Measurements from ENCODE around the gene URI1. TPM values are rescaled to one million over a fixed set of nuclear protein-coding genes. Genes with fewer than 3 reads are reported as not detected.
"Not testable (repeated sequence)": the region's sequence is repeated elsewhere in the genome, so short reads cannot be mapped to it uniquely, and the experiment has no call there.

Gene URI1
- total and polyA plus RNA-seq, 7 experiments from 2014 or later: 17.5 to 106 (median 56.5) TPM

- Mint-ChIP-seq H3K36me3 (no peaks in the 10 kb centered on the region), H3K27ac (peak overlapping the region in 1 of 9 donors; percentile 7), H3K4me3 (no peak overlapping the region), H3K4me1 (peaks cover 0 to 2% (median 0%) of the 10 kb centered on the region in 7 donors), H3K27me3 (peaks cover 0 to 8% (median 4%) of the 10 kb centered on the region in 5 donors), H3K9me3 (peaks cover 0 to 4% (median 0%) of the 10 kb centered on the region in 11 donors)
- ChIA-PET POLR2A (no interaction called here), CTCF (no interaction called here)
- Histone ChIP-seq H3K4me1 (ENCODE audit: control insufficient read depth in 2 of 2, insufficient read depth in 2 of 2, low read length in 2 of 2) (no peaks in the 10 kb centered on the region), H3K9me3 (ENCODE audit: control insufficient read depth in 2 of 3, low read length in 3 of 3) (no peaks in the 10 kb centered on the region), H3K36me3 (ENCODE audit: control insufficient read depth in 2 of 3, insufficient read depth in 3 of 3, low read length in 3 of 3) (no peaks in the 10 kb centered on the region), H3K27ac (ENCODE audit: low read depth, low read length) (no peak overlapping the region), H3K27me3 (ENCODE audit: control insufficient read depth in 2 of 2, insufficient read depth in 2 of 2, low read length in 2 of 2) (peaks cover 0 to 3% of the 10 kb centered on the region in 2 donors), H3K4me3 (ENCODE audit: low read length) (no peak overlapping the region)
- DNase-seq (no peak), ATAC-seq (no peak)
- intact Hi-C loops (cut with micrococcal nuclease): no loop called here
These were observed 32.8 kb upstream of the URI1 start for GRCh38 chr19:29908963-29909944.

- Histone ChIP-seq H3K9me3 (ENCODE audit: control insufficient read depth in 2 of 3, low read length in 3 of 3) (no peaks in the 10 kb centered on the region), H3K4me3 (ENCODE audit: low read length) (no peak overlapping the region), H3K36me3 (ENCODE audit: control insufficient read depth in 2 of 3, insufficient read depth in 3 of 3, low read length in 3 of 3) (no peaks in the 10 kb centered on the region), H3K27me3 (ENCODE audit: control insufficient read depth in 2 of 2, insufficient read depth in 2 of 2, low read length in 2 of 2) (no peaks in the 10 kb centered on the region), H3K27ac (ENCODE audit: low read depth, low read length) (no peak overlapping the region), H3K4me1 (ENCODE audit: control insufficient read depth in 2 of 2, insufficient read depth in 2 of 2, low read length in 2 of 2) (no peaks in the 10 kb centered on the region)
- DNase-seq: no peak
- peaks cover 0 to 3% (median 0%) of the 10 kb centered on the region in 11 donors for H3K9me3 Mint-ChIP-seq
- intact Hi-C loops (cut with micrococcal nuclease): no loop called here
- peaks cover 0 to 4% (median 0%) of the 10 kb centered on the region in 7 donors for H3K4me1 Mint-ChIP-seq
- H3K36me3 Mint-ChIP-seq: no peaks in the 10 kb centered on the region
- no peak overlapping the region for H3K27ac Mint-ChIP-seq
- H3K27me3 Mint-ChIP-seq: peaks cover 6 to 31% (median 10%) of the 10 kb centered on the region in 5 donors
- CTCF ChIA-PET: no interaction called here
- ATAC-seq: no peak
- POLR2A ChIA-PET: no interaction called here
- no peak overlapping the region for H3K4me3 Mint-ChIP-seq
These were observed 27.1 kb upstream of the URI1 start for GRCh38 chr19:29914933-29915332.

GRCh38 chr19:29915832-29916231, 26.2 kb upstream of the URI1 start:
- peaks cover 6 to 31% (median 10%) of the 10 kb centered on the region in 5 donors for H3K27me3 Mint-ChIP-seq

GRCh38 chr19:29917911-29918310, 24.1 kb upstream of the URI1 start:
- Histone ChIP-seq H3K4me1 (ENCODE audit: control insufficient read depth in 2 of 2, insufficient read depth in 2 of 2, low read length in 2 of 2) (no peaks in the 10 kb centered on the region), H3K9me3 (ENCODE audit: control insufficient read depth in 2 of 3, low read length in 3 of 3) (no peaks in the 10 kb centered on the region), H3K27me3 (ENCODE audit: control insufficient read depth in 2 of 2, insufficient read depth in 2 of 2, low read length in 2 of 2) (no peaks in the 10 kb centered on the region), H3K27ac (ENCODE audit: low read depth, low read length) (no peak overlapping the region), H3K36me3 (ENCODE audit: control insufficient read depth in 2 of 3, insufficient read depth in 3 of 3, low read length in 3 of 3) (no peaks in the 10 kb centered on the region), H3K4me3 (ENCODE audit: low read length) (no peak overlapping the region)
- H3K27ac Mint-ChIP-seq: no peak overlapping the region
- H3K9me3 Mint-ChIP-seq: peaks cover 0 to 3% (median 0%) of the 10 kb centered on the region in 11 donors
- CTCF ChIA-PET: no interaction called here
- ATAC-seq (no peak), DNase-seq (no peak)
- no peak overlapping the region for H3K4me3 Mint-ChIP-seq
- peaks cover 7 to 34% (median 14%) of the 10 kb centered on the region in 5 donors for H3K27me3 Mint-ChIP-seq
- POLR2A ChIA-PET: no interaction called here
- no peaks in the 10 kb centered on the region for H3K36me3 Mint-ChIP-seq
- intact Hi-C loops (cut with micrococcal nuclease): no loop called here
- peaks cover 0 to 2% (median 0%) of the 10 kb centered on the region in 7 donors for H3K4me1 Mint-ChIP-seq

More at GRCh38 chr19:29915832-29916231, 26.2 kb upstream of the URI1 start:
- H3K4me1 Mint-ChIP-seq; H3K36me3 ChIP-seq (ENCODE audit: control insufficient read depth in 2 of 3, insufficient read depth in 3 of 3, low read length in 3 of 3); H3K4me1 ChIP-seq (ENCODE audit: control insufficient read depth in 2 of 2, insufficient read depth in 2 of 2, low read length in 2 of 2); H3K4me3 Mint-ChIP-seq; ATAC-seq; intact Hi-C loops (cut with micrococcal nuclease); H3K36me3 Mint-ChIP-seq; H3K27me3 ChIP-seq (ENCODE audit: control insufficient read depth in 2 of 2, insufficient read depth in 2 of 2, low read length in 2 of 2); DNase-seq; POLR2A ChIA-PET; H3K27ac ChIP-seq (ENCODE audit: low read depth, low read length); H3K9me3 ChIP-seq (ENCODE audit: control insufficient read depth in 2 of 3, low read length in 3 of 3); CTCF ChIA-PET; H3K27ac Mint-ChIP-seq; H3K4me3 ChIP-seq (ENCODE audit: low read length); H3K9me3 Mint-ChIP-seq: not testable (repeated sequence)

GRCh38 chr19:29918891-29919290, 23.1 kb upstream of the URI1 start:
- intact Hi-C loops (cut with micrococcal nuclease): no loop called here
- CTCF ChIA-PET: no interaction called here
- Mint-ChIP-seq H3K9me3 (peaks cover 0 to 3% (median 0%) of the 10 kb centered on the region in 11 donors), H3K4me3 (no peak overlapping the region), H3K4me1 (peaks cover 0 to 2% (median 0%) of the 10 kb centered on the region in 7 donors), H3K27ac (no peak overlapping the region), H3K27me3 (peaks cover 7 to 33% (median 14%) of the 10 kb centered on the region in 5 donors), H3K36me3 (no peaks in the 10 kb centered on the region)
- POLR2A ChIA-PET: interaction anchor here (0.6 kb wide), 1 partner anchor 189 kb away, joined by 4 read pairs; no protein-coding TSS in a partner anchor
- Histone ChIP-seq H3K4me1 (ENCODE audit: control insufficient read depth in 2 of 2, insufficient read depth in 2 of 2, low read length in 2 of 2) (no peaks in the 10 kb centered on the region), H3K27ac (ENCODE audit: low read depth, low read length) (no peak overlapping the region), H3K4me3 (ENCODE audit: low read length) (no peak overlapping the region), H3K9me3 (ENCODE audit: control insufficient read depth in 2 of 3, low read length in 3 of 3) (no peaks in the 10 kb centered on the region), H3K27me3 (ENCODE audit: control insufficient read depth in 2 of 2, insufficient read depth in 2 of 2, low read length in 2 of 2) (no peaks in the 10 kb centered on the region), H3K36me3 (ENCODE audit: control insufficient read depth in 2 of 3, insufficient read depth in 3 of 3, low read length in 3 of 3) (no peaks in the 10 kb centered on the region)
- DNase-seq: no peak
- ATAC-seq: no peak

- Histone ChIP-seq H3K36me3 (ENCODE audit: control insufficient read depth in 2 of 3, insufficient read depth in 3 of 3, low read length in 3 of 3) (no peaks in the 10 kb centered on the region), H3K27ac (ENCODE audit: low read depth, low read length) (no peak overlapping the region), H3K4me3 (ENCODE audit: low read length) (no peak overlapping the region), H3K9me3 (ENCODE audit: control insufficient read depth in 2 of 3, low read length in 3 of 3) (no peaks in the 10 kb centered on the region), H3K27me3 (ENCODE audit: control insufficient read depth in 2 of 2, insufficient read depth in 2 of 2, low read length in 2 of 2) (no peaks in the 10 kb centered on the region), H3K4me1 (ENCODE audit: control insufficient read depth in 2 of 2, insufficient read depth in 2 of 2, low read length in 2 of 2) (no peaks in the 10 kb centered on the region)
- DNase-seq (no peak), ATAC-seq (no peak)
- H3K27me3 Mint-ChIP-seq: peaks cover 0 to 14% (median 5%) of the 10 kb centered on the region in 5 donors
- CTCF ChIA-PET: no interaction called here
- no peaks in the 10 kb centered on the region for H3K36me3 Mint-ChIP-seq
- H3K4me3 Mint-ChIP-seq: no peak overlapping the region
- peaks cover 0 to 2% (median 0%) of the 10 kb centered on the region in 11 donors for H3K9me3 Mint-ChIP-seq
- H3K27ac Mint-ChIP-seq: no peak overlapping the region
- peaks cover 0 to 3% (median 0%) of the 10 kb centered on the region in 7 donors for H3K4me1 Mint-ChIP-seq
- intact Hi-C loops (cut with micrococcal nuclease): no loop called here
- POLR2A ChIA-PET: no interaction called here
These were observed 19.1 kb upstream of the URI1 start for GRCh38 chr19:29922972-29923371.
